Endodermal cell (in vitro differentiated cells): ENCODE data around the gene RARRES1. TPM values are rescaled to one million over a fixed set of nuclear protein-coding genes. Genes with fewer than 3 reads are reported as not detected.

Source experiments
- DNase-seq: peaks from one replicate; pipeline ENCODE4 v3.0.0-alpha.2; 2017
- H3K27ac ChIP-seq: 2 replicates; pipeline ENCODE4 v1.5.1; 2013; ENCODE audit warnings: mild to moderate bottlenecking, low read depth, low read length, moderate library complexity
- H3K27me3 ChIP-seq: 2 replicates; pipeline ENCODE4 v1.6.1; 2013; ENCODE audit warnings: mild to moderate bottlenecking, low read length, moderate library complexity; ENCODE audit not compliant: insufficient read depth, control insufficient read depth, poor library complexity, severe bottlenecking
- H3K36me3 ChIP-seq: 2 replicates; pipeline ENCODE4 v1.7.0; 2013; ENCODE audit warnings: mild to moderate bottlenecking, low read length, moderate library complexity; ENCODE audit not compliant: control insufficient read depth, insufficient read depth
- H3K4me1 ChIP-seq: one replicate; pipeline ENCODE4 v1.7.0; 2013; ENCODE audit warnings: low read length; ENCODE audit not compliant: control insufficient read depth, insufficient read depth
- H3K4me3 ChIP-seq: 2 replicates; pipeline ENCODE4 v1.5.1; 2013; ENCODE audit warnings: mild to moderate bottlenecking, low read length, moderate library complexity
- H3K9ac ChIP-seq: 2 replicates; pipeline ENCODE4 v1.6.1; 2013; ENCODE audit warnings: mild to moderate bottlenecking, low read length, moderate library complexity; ENCODE audit not compliant: poor library complexity, severe bottlenecking; ENCODE audit errors: extremely low read depth
- H3K9me3 ChIP-seq: 2 replicates; pipeline ENCODE4 v1.6.1; 2013; ENCODE audit warnings: mild to moderate bottlenecking, low read length, moderate library complexity; ENCODE audit not compliant: control insufficient read depth
- H3K27ac Mint-ChIP-seq: 2 replicates; pipeline ENCODE4 v1.8.0; 2020; ENCODE audit warnings: mixed read lengths
- H3K27me3 Mint-ChIP-seq: 2 replicates; pipeline ENCODE4 v1.8.0; 2021; ENCODE audit warnings: mild to moderate bottlenecking, mixed read lengths; ENCODE audit not compliant: insufficient read depth
- H3K36me3 Mint-ChIP-seq: 2 replicates; pipeline ENCODE4 v1.8.0; 2020; ENCODE audit warnings: low read depth, mixed read lengths
- H3K4me1 Mint-ChIP-seq: 2 replicates; pipeline ENCODE4 v1.8.0; 2020; ENCODE audit warnings: mixed read lengths
- H3K4me3 Mint-ChIP-seq: 2 replicates; pipeline ENCODE4 v1.8.0; 2020; ENCODE audit warnings: mild to moderate bottlenecking, moderate library complexity, mixed read lengths
- H3K9me3 Mint-ChIP-seq: 2 replicates; pipeline ENCODE4 v1.8.0; 2020; ENCODE audit warnings: mild to moderate bottlenecking, mixed read lengths
- WGBS, 2 experiments: methylation state at CpG; one replicate each; pipeline versions ENCODE4 v1.1.5 to v1.1.7; 2013; ENCODE audit warnings: missing lambda C conversion rate in 2 of 2, mixed read lengths in 1 of 2; ENCODE audit not compliant: insufficient coverage in 1 of 2, insufficient read length in 1 of 2; 5-methylcytosine and 5-hydroxymethylcytosine counted together
- total RNA-seq, 2 donors: library from RNA; stranded (reverse); fragmentation: NEBNext Ultra II Directional in 1 of 2; extraction: Animal tissue kit (Norgen Biotek cat#: 25700) in 1 of 2; gene quantifications; 2 replicates in 1 of 2; 3 replicates in 1 of 2; pipeline ENCODE4 v1.2.1, GENCODE V29; 2021
- TF ChIP-seq, protein P1 (sequence below): fragments of 200-600 bp; sonication (generic); conservative IDR thresholded peaks from 2 replicates; pipeline ENCODE4 v1.5.0; 2021; ENCODE audit warnings: antibody characterized with exemption, mild to moderate bottlenecking

Gene RARRES1
- total RNA-seq, 2 donors from 2014 or later = 0.58 to 0.95 TPM

DNA sequence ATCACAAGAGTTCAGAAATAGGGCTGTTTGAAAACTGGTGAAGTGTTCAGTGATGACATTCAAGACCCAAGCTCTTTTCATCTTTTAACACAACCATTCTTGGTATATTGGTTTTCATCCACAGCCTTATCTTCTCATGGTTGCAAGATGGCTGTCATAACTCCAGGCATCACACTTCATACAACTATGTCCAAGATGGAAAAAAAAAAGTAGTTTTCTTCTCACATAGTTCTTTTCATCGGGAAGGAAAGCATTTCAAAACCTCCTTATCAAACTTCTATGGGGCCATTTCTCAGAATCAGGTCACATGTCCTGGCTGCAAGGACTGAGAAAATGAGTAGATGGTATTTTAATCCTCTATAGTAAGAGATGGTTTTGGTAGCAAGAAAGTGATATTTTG, 48.5 kb upstream of the RARRES1 start:
- Mint-ChIP-seq H3K4me1 (no peaks in the 10 kb centered on the region), H3K9me3 (no peaks in the 10 kb centered on the region), H3K27ac (no peak overlapping the region), H3K27me3 (no peaks in the 10 kb centered on the region), H3K36me3 (no peaks in the 10 kb centered on the region), H3K4me3 (no peak overlapping the region)
- 89% methylated on average over 1 of the region's 1 CpG; no CpG with 5 or more reads in 1 of the 2 experiments for WGBS, 2 experiments
- TF ChIP-seq, protein P1, sequence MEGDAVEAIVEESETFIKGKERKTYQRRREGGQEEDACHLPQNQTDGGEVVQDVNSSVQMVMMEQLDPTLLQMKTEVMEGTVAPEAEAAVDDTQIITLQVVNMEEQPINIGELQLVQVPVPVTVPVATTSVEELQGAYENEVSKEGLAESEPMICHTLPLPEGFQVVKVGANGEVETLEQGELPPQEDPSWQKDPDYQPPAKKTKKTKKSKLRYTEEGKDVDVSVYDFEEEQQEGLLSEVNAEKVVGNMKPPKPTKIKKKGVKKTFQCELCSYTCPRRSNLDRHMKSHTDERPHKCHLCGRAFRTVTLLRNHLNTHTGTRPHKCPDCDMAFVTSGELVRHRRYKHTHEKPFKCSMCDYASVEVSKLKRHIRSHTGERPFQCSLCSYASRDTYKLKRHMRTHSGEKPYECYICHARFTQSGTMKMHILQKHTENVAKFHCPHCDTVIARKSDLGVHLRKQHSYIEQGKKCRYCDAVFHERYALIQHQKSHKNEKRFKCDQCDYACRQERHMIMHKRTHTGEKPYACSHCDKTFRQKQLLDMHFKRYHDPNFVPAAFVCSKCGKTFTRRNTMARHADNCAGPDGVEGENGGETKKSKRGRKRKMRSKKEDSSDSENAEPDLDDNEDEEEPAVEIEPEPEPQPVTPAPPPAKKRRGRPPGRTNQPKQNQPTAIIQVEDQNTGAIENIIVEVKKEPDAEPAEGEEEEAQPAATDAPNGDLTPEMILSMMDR = no peak
- Histone ChIP-seq H3K4me3 (no peak overlapping the region), H3K4me1 (no peaks in the 10 kb centered on the region), H3K9ac (no peak overlapping the region), H3K27me3 (no peaks in the 10 kb centered on the region), H3K9me3 (no peaks in the 10 kb centered on the region), H3K36me3 (no peaks in the 10 kb centered on the region), H3K27ac (no peak overlapping the region)
- DNase-seq = no peak

DNA sequence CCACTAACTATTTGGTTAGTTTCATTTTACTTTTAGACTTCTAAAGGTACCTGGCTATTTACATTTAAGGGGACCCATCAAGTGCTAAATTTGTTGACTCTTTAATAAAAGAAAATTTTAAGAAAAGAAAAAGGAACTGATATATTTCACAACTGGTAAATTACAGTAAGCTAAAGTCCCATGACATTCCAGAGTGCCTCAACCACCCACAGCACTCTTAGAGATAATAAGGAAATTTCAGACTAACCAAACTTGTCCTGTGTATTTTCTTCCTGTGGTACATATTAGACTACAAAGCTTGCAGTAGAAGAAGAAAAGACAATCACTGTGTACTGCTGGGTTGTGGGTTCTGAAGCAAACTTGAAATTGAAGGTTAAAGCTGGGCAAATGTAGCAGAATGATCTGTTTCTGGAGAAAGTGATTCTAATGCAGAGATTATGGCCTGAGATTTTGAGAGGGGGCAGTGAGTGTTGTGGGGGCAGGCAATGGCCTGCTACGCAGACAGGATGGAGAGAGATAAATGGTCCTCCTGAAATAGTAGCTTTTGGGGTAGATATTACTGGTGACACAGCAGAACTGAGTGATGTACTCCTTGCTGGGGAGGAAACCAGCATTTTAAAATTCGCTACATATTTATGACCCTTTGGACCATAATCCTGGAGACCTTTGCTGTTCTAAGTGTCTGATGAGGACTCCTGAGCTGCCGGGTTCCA, 45.1 kb upstream of the RARRES1 start:
- no peaks in the 10 kb centered on the region for H3K9me3 ChIP-seq
- H3K4me3 Mint-ChIP-seq = no peak overlapping the region
- H3K4me1 ChIP-seq = no peaks in the 10 kb centered on the region
- no peaks in the 10 kb centered on the region for H3K36me3 Mint-ChIP-seq
- TF ChIP-seq, protein P1 = no peak
- H3K9ac ChIP-seq = no peak overlapping the region
- no peak overlapping the region for H3K4me3 ChIP-seq
- no peak for DNase-seq
- no peaks in the 10 kb centered on the region for H3K36me3 ChIP-seq
- H3K27ac ChIP-seq = no peak overlapping the region
- H3K27me3 Mint-ChIP-seq = no peaks in the 10 kb centered on the region
- no peaks in the 10 kb centered on the region for H3K9me3 Mint-ChIP-seq
- H3K4me1 Mint-ChIP-seq = no peaks in the 10 kb centered on the region
- H3K27ac Mint-ChIP-seq = no peak overlapping the region
- 91 to 100% methylated on average over 3 of the region's 3 CpGs for WGBS, 2 experiments
- no peaks in the 10 kb centered on the region for H3K27me3 ChIP-seq

DNA sequence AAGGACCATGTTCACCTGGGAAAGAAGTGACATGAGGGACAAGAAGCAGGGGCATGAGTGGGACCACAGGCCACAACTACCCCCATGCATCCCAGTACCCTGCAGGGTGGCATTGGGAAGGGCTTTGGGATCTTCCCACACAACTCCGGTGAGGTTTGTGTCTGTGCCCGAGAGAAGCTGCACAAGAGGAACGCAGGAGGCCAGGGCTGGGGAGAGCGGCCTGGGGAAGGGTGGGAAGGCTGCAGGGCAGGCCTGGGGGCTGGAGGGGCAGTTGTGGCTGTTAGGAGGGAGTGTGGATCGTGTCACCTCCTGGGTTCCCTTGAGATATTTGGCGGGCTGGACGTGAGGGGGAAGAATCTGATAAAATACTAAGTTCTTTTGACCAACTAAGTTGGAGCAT, 44.3 kb upstream of the RARRES1 start:
- no peak for DNase-seq
- H3K27ac Mint-ChIP-seq = no peak overlapping the region
- no peaks in the 10 kb centered on the region for H3K36me3 Mint-ChIP-seq
- Histone ChIP-seq H3K9ac (no peak overlapping the region), H3K9me3 (no peaks in the 10 kb centered on the region), H3K27me3 (no peaks in the 10 kb centered on the region), H3K27ac (no peak overlapping the region), H3K4me1 (no peaks in the 10 kb centered on the region), H3K4me3 (no peak overlapping the region), H3K36me3 (no peaks in the 10 kb centered on the region)
- no peaks in the 10 kb centered on the region for H3K4me1 Mint-ChIP-seq
- TF ChIP-seq, protein P1 = no peak
- 91 to 92% methylated on average over 4 to 7 of the region's 7 CpGs for WGBS, 2 experiments
- no peaks in the 10 kb centered on the region for H3K9me3 Mint-ChIP-seq
- no peaks in the 10 kb centered on the region for H3K27me3 Mint-ChIP-seq
- no peak overlapping the region for H3K4me3 Mint-ChIP-seq
